BLaER1 (cell line): ENCODE measurements around the gene TBX21.

Experiments
- H3K27ac ChIP-seq: shearing (Covaris generic); formaldehyde crosslinking; 2 replicates; pipeline ENCODE4 v1.8.1; 2022
- H3K27me3 ChIP-seq: shearing (Covaris generic); formaldehyde crosslinking; 2 replicates; pipeline ENCODE4 v1.8.1; 2022
- H3K36me3 ChIP-seq: shearing (Covaris generic); formaldehyde crosslinking; 2 replicates; pipeline ENCODE4 v1.8.1; 2022
- H3K4me1 ChIP-seq: shearing (Covaris generic); formaldehyde crosslinking; 2 replicates; pipeline ENCODE4 v1.8.1; 2022
- H3K4me2 ChIP-seq: shearing (Covaris generic); formaldehyde crosslinking; 2 replicates; pipeline ENCODE4 v1.8.1; 2022
- H3K4me3 ChIP-seq: shearing (Covaris generic); formaldehyde crosslinking; 2 replicates; pipeline ENCODE4 v1.8.1; 2022
- H3K9ac ChIP-seq: shearing (Covaris generic); formaldehyde crosslinking; 2 replicates; pipeline ENCODE4 v1.8.1; 2022
- H3K9me3 ChIP-seq: shearing (Covaris generic); formaldehyde crosslinking; 2 replicates; pipeline ENCODE4 v1.8.1; 2022
- H4K20me1 ChIP-seq: shearing (Covaris generic); formaldehyde crosslinking; 2 replicates; pipeline ENCODE4 v1.8.1; 2022
- Cebpa-rat ChIP-seq: shearing (Covaris generic); IDR thresholded peaks from 2 replicates; pipeline ENCODE4 v1.8.1; 2022

The TBX21 gene

GRCh38 chr17:47711366-47712099 lies 21.5 kb upstream of the TBX21 start:
- H3K4me1 ChIP-seq: peaks cover 83% of the 10 kb centered on the region

DNA sequence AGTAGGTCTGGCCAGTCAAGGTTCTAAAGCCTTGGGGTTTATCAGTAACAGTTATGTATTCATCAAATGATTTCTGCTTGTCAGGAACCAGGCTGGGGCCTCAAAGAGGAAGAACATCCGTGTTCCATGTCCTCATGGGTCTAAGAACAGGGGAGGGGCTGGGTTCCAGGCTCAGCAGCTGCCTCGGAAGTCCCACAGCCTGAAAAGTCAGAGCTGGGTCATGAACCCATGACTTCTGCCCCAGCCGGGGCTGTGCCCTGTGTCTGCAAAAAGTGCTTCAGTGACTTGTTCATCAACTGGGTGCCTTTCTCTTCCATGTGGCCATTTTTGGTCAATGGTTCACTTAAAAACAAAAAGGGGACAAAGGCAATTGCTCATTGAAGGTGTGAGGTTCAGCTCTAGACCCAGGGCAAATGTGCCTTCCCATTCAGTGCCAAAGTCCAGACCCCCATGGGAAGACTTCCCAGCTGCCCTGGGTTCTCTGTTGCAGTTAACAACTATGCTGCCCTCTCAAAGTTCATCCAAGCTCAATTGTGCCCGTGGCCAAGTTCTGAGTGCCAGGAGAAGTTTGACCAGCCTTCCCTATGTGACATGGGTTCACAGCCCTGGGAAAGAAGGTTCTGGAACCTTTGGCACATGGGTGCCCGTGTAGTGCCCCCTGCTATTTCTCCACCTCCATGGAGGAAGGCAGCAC lies 20.6 kb upstream of the TBX21 start:
- Histone ChIP-seq H4K20me1 (no peaks in the 10 kb centered on the region), H3K27ac (peak overlapping the region; percentile 73), H3K27me3 (no peaks in the 10 kb centered on the region), H3K36me3 (peaks cover 30% of the 10 kb centered on the region), H3K9ac (peak overlapping the region; percentile 43; the same call in 1 of the 2 replicates), H3K4me3 (no peak overlapping the region), H3K4me2 (peak overlapping the region; percentile 82), H3K9me3 (no peaks in the 10 kb centered on the region), H3K4me1 (peaks cover 83% of the 10 kb centered on the region)
- TF ChIP-seq Cebpa-rat: no peak

More at GRCh38 chr17:47711366-47712099, 21.5 kb upstream of the TBX21 start:
- Histone ChIP-seq H3K4me2 (peak overlapping the region; percentile 82), H3K4me3 (no peak overlapping the region), H3K9me3 (no peaks in the 10 kb centered on the region), H3K36me3 (peaks cover 30% of the 10 kb centered on the region), H3K27me3 (no peaks in the 10 kb centered on the region), H3K9ac (peak overlapping the region; percentile 43), H4K20me1 (peaks cover 7% of the 10 kb centered on the region; the same call in 1 of the 2 replicates), H3K27ac (peak overlapping the region; percentile 73)
- no peak for TF ChIP-seq Cebpa-rat

DNA sequence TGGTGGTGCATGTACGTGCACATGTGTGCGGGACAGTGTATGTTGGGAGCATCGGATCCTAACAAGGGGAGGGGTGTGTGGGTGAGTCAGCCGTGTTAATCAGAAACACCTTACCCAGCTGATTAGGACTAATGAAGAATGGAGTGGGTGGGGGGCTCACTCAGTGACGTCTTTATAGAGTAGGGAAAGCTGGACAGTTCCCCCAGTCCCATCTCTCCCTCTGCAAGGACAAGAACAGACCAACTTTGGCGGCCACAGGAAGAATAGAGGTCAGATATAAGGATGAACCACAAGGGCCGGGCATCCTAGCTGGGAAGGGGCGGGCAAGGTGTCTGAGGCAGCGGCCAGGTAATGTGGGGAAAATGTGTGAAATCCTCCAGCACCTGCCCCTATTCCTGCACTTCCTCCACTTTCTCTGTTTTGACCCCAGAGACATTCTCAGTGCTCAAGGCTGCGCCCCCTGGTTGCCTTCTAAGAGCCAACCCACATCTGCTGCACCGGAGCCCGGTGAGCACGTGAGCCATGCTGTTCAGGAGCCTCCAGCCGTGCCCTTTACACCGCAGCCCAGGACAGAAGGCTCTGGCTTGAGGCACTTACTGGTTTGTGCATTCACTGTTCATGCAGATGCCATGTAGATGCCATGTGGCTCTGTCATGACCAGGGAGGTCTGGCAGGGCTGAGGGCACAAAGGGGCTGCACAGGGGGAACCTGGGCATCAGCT lies 18.9 kb upstream of the TBX21 start:
- Histone ChIP-seq H3K27me3 (no peaks in the 10 kb centered on the region), H3K4me2 (peak overlapping the region; percentile 82), H3K4me3 (no peak overlapping the region), H3K36me3 (peaks cover 26% of the 10 kb centered on the region), H3K9me3 (no peaks in the 10 kb centered on the region), H3K4me1 (peaks cover 91% of the 10 kb centered on the region), H3K27ac (no peak overlapping the region), H3K9ac (no peak overlapping the region), H4K20me1 (no peaks in the 10 kb centered on the region)
- no peak for TF ChIP-seq Cebpa-rat

DNA sequence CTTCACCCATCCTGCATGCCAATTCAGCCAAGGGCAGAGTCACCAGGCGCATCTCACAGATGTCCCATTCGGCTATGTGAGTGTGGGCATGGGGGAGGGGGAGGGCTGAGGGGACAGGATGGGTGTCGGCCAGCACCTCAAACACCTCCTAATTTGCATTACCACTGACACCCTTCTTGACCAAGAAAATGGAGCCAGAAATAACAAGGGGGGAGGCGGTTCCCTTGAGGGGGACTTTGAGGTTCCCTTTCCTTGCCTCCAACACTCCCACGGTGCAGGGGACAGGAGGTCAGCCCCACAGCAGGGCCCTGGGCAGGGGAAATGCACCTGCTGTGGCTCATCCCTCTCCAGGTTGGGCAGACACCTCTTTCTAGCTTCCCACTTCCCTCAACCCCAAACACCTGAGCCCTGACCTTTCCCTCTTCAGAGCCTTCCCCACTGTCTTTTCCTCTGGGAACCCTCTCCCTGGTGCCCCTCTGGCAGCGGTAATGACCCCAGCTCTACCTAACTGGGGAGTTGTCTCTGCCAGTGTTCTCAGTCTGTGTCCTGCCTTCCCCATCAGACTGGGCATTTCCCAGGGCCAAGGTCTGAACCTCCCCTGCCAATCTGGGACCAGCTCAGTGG lies 18.2 kb upstream of the TBX21 start:
- peak overlapping the region; percentile 82 for H3K4me2 ChIP-seq
- H3K27me3 ChIP-seq: no peaks in the 10 kb centered on the region
- H3K4me1 ChIP-seq: peaks cover 99% of the 10 kb centered on the region
- no peaks in the 10 kb centered on the region for H3K9me3 ChIP-seq
- peaks cover 18% of the 10 kb centered on the region for H3K36me3 ChIP-seq
- H4K20me1 ChIP-seq: no peaks in the 10 kb centered on the region
- no peak overlapping the region for H3K9ac ChIP-seq
- no peak overlapping the region for H3K4me3 ChIP-seq
- no peak for TF ChIP-seq Cebpa-rat
- peak overlapping the region; percentile 64; the same call in 1 of the 2 replicates for H3K27ac ChIP-seq

GRCh38 chr17:47715669-47716325 lies 17.2 kb upstream of the TBX21 start:
- Histone ChIP-seq H4K20me1 (no peaks in the 10 kb centered on the region), H3K27me3 (no peaks in the 10 kb centered on the region), H3K36me3 (peaks cover 9% of the 10 kb centered on the region), H3K9ac (peak overlapping the region; percentile 21; the same call in 1 of the 2 replicates), H3K4me2 (peak overlapping the region; percentile 82), H3K27ac (peak overlapping the region; percentile 64), H3K9me3 (no peaks in the 10 kb centered on the region), H3K4me1 (peaks cover 100% of the 10 kb centered on the region), H3K4me3 (no peak overlapping the region)
- no peak for TF ChIP-seq Cebpa-rat

DNA sequence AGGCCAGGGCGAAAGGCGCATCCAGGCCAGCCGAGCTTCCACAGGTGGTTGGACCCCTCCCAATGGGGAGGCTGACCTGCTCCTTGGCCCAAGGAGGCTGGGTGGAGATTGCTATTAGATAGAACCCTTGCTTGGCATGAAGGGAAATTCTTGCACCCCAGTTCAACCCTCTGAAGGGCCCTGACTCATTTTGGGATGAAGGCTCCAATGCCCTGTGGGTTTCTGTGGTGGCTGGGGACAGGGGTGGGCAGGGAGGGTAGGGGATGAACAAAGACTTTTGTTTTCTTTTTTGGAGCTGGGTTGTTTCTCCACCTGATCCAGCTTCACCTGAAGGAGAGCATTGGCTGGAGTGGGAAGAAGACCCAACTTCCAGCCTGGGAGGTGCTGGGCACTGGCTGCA lies 16.7 kb upstream of the TBX21 start:
- H3K9ac ChIP-seq: no peak overlapping the region
- peak overlapping the region; percentile 64 for H3K27ac ChIP-seq
- H3K36me3 ChIP-seq: peaks cover 4% of the 10 kb centered on the region
- no peak for TF ChIP-seq Cebpa-rat
- H3K27me3 ChIP-seq: no peaks in the 10 kb centered on the region
- no peaks in the 10 kb centered on the region for H4K20me1 ChIP-seq
- H3K4me3 ChIP-seq: no peak overlapping the region
- H3K4me2 ChIP-seq: peak overlapping the region; percentile 82
- peaks cover 100% of the 10 kb centered on the region for H3K4me1 ChIP-seq
- no peaks in the 10 kb centered on the region for H3K9me3 ChIP-seq

DNA sequence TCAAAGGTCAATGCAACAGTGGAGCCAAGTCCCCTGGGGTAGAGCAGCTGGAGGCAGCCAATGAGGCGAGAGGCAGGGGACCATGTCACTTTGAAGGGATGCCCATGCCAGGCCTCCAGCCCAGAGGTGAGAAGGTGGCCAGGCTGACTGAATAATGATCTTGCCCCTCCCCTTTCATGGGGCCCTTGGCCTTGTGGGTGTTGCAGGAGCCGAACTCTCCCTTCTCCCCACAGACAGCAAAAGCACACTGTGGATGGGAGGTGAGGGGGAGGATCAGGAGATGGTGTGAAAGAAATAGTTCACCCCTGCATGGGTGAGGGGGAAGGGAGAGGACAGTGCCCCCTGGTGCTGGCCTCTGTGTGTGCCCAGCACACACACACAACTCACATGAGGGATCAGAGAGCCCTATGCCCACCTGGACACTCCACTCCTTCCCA lies 15.8 kb upstream of the TBX21 start:
- Histone ChIP-seq H3K4me3 (no peak overlapping the region), H3K9me3 (no peaks in the 10 kb centered on the region), H3K9ac (no peak overlapping the region), H3K36me3 (no peaks in the 10 kb centered on the region), H3K4me1 (peaks cover 100% of the 10 kb centered on the region), H3K27ac (peak overlapping the region; percentile 14; the same call in 1 of the 2 replicates), H3K4me2 (peak overlapping the region; percentile 82), H3K27me3 (no peaks in the 10 kb centered on the region), H4K20me1 (no peaks in the 10 kb centered on the region)
- no peak for TF ChIP-seq Cebpa-rat

GRCh38 chr17:47717979-47718621 lies 14.9 kb upstream of the TBX21 start:
- TF ChIP-seq Cebpa-rat: no peak
- H3K4me2 ChIP-seq: peak overlapping the region; percentile 82
- H3K9ac ChIP-seq: 0 out of 2 replicates have a peak overlapping the region, but pooled peaks have one; percentile 12
- 0 out of 2 replicates have a peak overlapping the region, but pooled peaks have one; percentile 5 for H3K27ac ChIP-seq
- peaks cover 94% of the 10 kb centered on the region for H3K4me1 ChIP-seq
- H3K4me3 ChIP-seq: no peak overlapping the region
- H3K27me3 ChIP-seq: no peaks in the 10 kb centered on the region
- no peaks in the 10 kb centered on the region for H4K20me1 ChIP-seq
- H3K9me3 ChIP-seq: no peaks in the 10 kb centered on the region
- H3K36me3 ChIP-seq: no peaks in the 10 kb centered on the region
